Smooth muscle cell (in vitro differentiated cells): Measurements from ENCODE around the gene CCNT1. TPM values are rescaled to one million over a fixed set of nuclear protein-coding genes. Genes with fewer than 3 reads are reported as not detected.
"Not testable (repeated sequence)": the region's sequence is repeated elsewhere in the genome, so short reads cannot be mapped to it uniquely, and the experiment has no call there.

Experiments used
- DNase-seq: peaks from one replicate; lab custom pipeline; 2025; ENCODE audit not compliant: unreplicated experiment; lab: John Stamatoyannopoulos, UW
- H2AFZ ChIP-seq: fragments of 200-600 bp; sonication (generic); 2 replicates; pipeline ENCODE4 v1.6.0; 2016; ENCODE audit warnings: antibody characterized with exemption, low read depth, mild to moderate bottlenecking
- H3F3A ChIP-seq: fragments of 200-600 bp; sonication (generic); 2 replicates; pipeline ENCODE4 v1.6.0; 2017; ENCODE audit warnings: antibody characterized with exemption, low read depth
- H3K27ac ChIP-seq: fragments of 200-600 bp; sonication (generic); 2 replicates; pipeline ENCODE4 v1.5.1; 2016; ENCODE audit warnings: low read depth, mild to moderate bottlenecking
- H3K27me3 ChIP-seq: fragments of 200-600 bp; sonication (generic); 2 replicates; pipeline ENCODE4 v1.6.1; 2016; ENCODE audit warnings: low read depth, mild to moderate bottlenecking
- H3K36me3 ChIP-seq: fragments of 200-600 bp; sonication (generic); 2 replicates; pipeline ENCODE4 v1.5.1; 2016; ENCODE audit warnings: low read depth
- H3K4me1 ChIP-seq: fragments of 200-600 bp; sonication (generic); 2 replicates; pipeline ENCODE4 v1.5.1; 2016; ENCODE audit warnings: low read depth
- H3K4me2 ChIP-seq: fragments of 200-600 bp; sonication (generic); 2 replicates; pipeline ENCODE4 v1.6.0; 2016; ENCODE audit warnings: mild to moderate bottlenecking
- H3K4me3 ChIP-seq: fragments of 200-600 bp; sonication (generic); 2 replicates; pipeline ENCODE4 v1.5.1; 2016; ENCODE audit warnings: mild to moderate bottlenecking
- H3K79me2 ChIP-seq: fragments of 200-600 bp; sonication (generic); 2 replicates; pipeline ENCODE4 v1.6.0; 2016; ENCODE audit warnings: low read depth, mild to moderate bottlenecking
- H3K9ac ChIP-seq: fragments of 200-600 bp; sonication (generic); 2 replicates; pipeline ENCODE4 v1.6.0; 2016; ENCODE audit warnings: low read depth
- H3K9me3 ChIP-seq: fragments of 200-600 bp; sonication (generic); replicated peaks from 2 replicates; pipeline ENCODE4 v1.5.1; 2016; ENCODE audit warnings: low read depth
- H4K20me1 ChIP-seq: fragments of 200-600 bp; sonication (generic); 2 replicates; pipeline ENCODE4 v1.6.0; 2016; ENCODE audit warnings: low read depth
- CTCF ChIP-seq: fragments of 200-600 bp; sonication (generic); IDR thresholded peaks from 2 replicates; pipeline ENCODE4 v1.5.1; 2017; ENCODE audit warnings: borderline replicate concordance, mild to moderate bottlenecking, antibody characterized with exemption; ENCODE audit not compliant: insufficient read depth, poor library complexity, severe bottlenecking
- WGBS: methylation state at CpG from one replicate; pipeline ENCODE4 v1.1.7; 2016; ENCODE audit warnings: low lambda C conversion rate; 5-methylcytosine and 5-hydroxymethylcytosine counted together
- polyA plus RNA-seq: library from polyadenylated mRNA; unstranded; fragments of >200 nt; fragmentation: Nextera tagmentation; extraction: Ambion mirVana; gene quantifications from 2 replicates; pipeline ENCODE4 v1.2.1, GENCODE V29; 2016
- total RNA-seq: library from RNA; depleted of rRNA; stranded (reverse); fragments of >200 nt; gene quantifications from 2 replicates; pipeline ENCODE4 v1.2.3, GENCODE V29; 2014

Gene CCNT1
- total and polyA plus RNA-seq, 2 experiments from 2014 or later, result 8.6 to 38.4 TPM

- peak overlapping the region; percentile 97 for H3K9ac ChIP-seq
- WGBS, result under 1% methylated on average over 17 of the region's 17 CpGs
- H2AFZ ChIP-seq, result peak overlapping the region; percentile 61
- no peaks in the 10 kb centered on the region for H3F3A ChIP-seq
- peak overlapping the region; percentile 97 for H3K27ac ChIP-seq
- H3K4me3 ChIP-seq, result peak overlapping the region; percentile 84
- H3K4me2 ChIP-seq, result peak overlapping the region; percentile 85
- H3K36me3 ChIP-seq, result no peaks in the 10 kb centered on the region
- H3K4me1 ChIP-seq, result peaks cover 22% of the 10 kb centered on the region
- no peak for DNase-seq
- H4K20me1 ChIP-seq, result peaks cover 36% of the 10 kb centered on the region
- no peaks in the 10 kb centered on the region for H3K27me3 ChIP-seq
- no peaks in the 10 kb centered on the region for H3K9me3 ChIP-seq
- H3K79me2 ChIP-seq, result peaks cover 49% of the 10 kb centered on the region
- no peak for TF ChIP-seq CTCF
Observed at GRCh38 chr12:48716168-48716492, 377 bp downstream of the CCNT1 start.

GRCh38 chr12:48712209-48712608 is 4.3 kb downstream of the CCNT1 start:
- 92% methylated on average over 10 of the region's 10 CpGs for WGBS
- DNase-seq, result no peak
- H3K4me1 ChIP-seq, result peaks cover 22% of the 10 kb centered on the region

GRCh38 chr12:48698822-48699221 is 17.7 kb downstream of the CCNT1 start:
- H3K27me3 ChIP-seq, H3K4me1 ChIP-seq, DNase-seq, H3F3A ChIP-seq, H3K27ac ChIP-seq, H3K4me3 ChIP-seq, H3K9ac ChIP-seq, H3K4me2 ChIP-seq, H2AFZ ChIP-seq, H3K9me3 ChIP-seq: not testable (repeated sequence)
- H3K79me2 ChIP-seq, result peaks cover 44% of the 10 kb centered on the region
- peaks cover 61% of the 10 kb centered on the region for H4K20me1 ChIP-seq
- 98% methylated on average over 7 of the region's 7 CpGs for WGBS
- H3K36me3 ChIP-seq, result peaks cover 28% of the 10 kb centered on the region

More at GRCh38 chr12:48712209-48712608, 4.3 kb downstream of the CCNT1 start:
- Histone ChIP-seq H3K4me3 (no peak overlapping the region), H3K79me2 (peaks cover 89% of the 10 kb centered on the region), H2AFZ (no peak overlapping the region), H3K9me3 (no peaks in the 10 kb centered on the region), H3K36me3 (no peaks in the 10 kb centered on the region), H3F3A (no peaks in the 10 kb centered on the region), H3K27me3 (no peaks in the 10 kb centered on the region), H3K9ac (no peak overlapping the region), H3K4me2 (no peak overlapping the region), H4K20me1 (peaks cover 75% of the 10 kb centered on the region), H3K27ac (no peak overlapping the region)
- no peak for TF ChIP-seq CTCF

GRCh38 chr12:48696626-48697025 is 19.9 kb downstream of the CCNT1 start:
- Histone ChIP-seq H3K4me2 (no peak overlapping the region), H3K36me3 (peaks cover 37% of the 10 kb centered on the region), H3K27me3 (no peaks in the 10 kb centered on the region), H3K9me3 (no peaks in the 10 kb centered on the region), H4K20me1 (peaks cover 50% of the 10 kb centered on the region), H3K4me3 (no peak overlapping the region), H3F3A (peaks cover 4% of the 10 kb centered on the region), H3K79me2 (peaks cover 33% of the 10 kb centered on the region), H3K9ac (no peak overlapping the region), H3K27ac (no peak overlapping the region), H3K4me1 (no peaks in the 10 kb centered on the region), H2AFZ (no peak overlapping the region)
- DNase-seq, result no peak
- WGBS, result 96% methylated on average over 5 of the region's 5 CpGs
- TF ChIP-seq CTCF, result no peak
